Measurements from ENCODE around the gene SS18L1.

DNA sequence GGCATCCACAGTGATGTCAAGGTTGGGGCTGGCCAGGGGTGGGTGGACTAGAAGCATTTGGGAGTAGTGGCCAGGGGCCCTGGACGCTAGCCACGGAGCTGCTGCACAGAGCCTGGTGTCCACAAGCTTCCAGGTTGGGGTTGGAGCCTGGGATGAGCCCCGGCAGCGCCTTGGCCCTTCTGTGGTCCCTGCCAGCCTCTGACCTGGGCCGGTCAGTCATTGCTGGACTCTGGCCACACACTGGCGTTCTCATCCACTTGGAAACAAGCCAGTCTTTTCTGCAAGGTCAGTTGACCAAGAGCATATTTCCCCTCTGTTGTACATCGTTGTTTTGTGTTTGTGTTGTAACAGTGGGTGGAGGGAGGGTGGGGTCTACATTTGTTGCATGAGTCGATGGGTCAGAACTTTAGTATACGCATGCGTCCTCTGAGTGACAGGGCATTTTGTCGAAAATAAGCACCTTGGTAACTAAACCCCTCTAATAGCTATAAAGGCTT lies 8.8 kb upstream of the SS18L1 start:
- TF ChIP-seq CTCF (conservative IDR thresholded peaks at IDR 0.05), result no peak
- TF ChIP-seq ZFX (IDR thresholded peaks at IDR 0.05), result no peak

Measured in C4-2B (cell line).